Frontal cortex (tissue), 4 donors: ENCODE measurements around the gene CXCL14. TPM values are rescaled to one million over a fixed set of nuclear protein-coding genes. Genes with fewer than 3 reads are reported as not detected.

Experiments used
- DNase-seq, 2 donors: peaks; one replicate each; pipeline ENCODE4 v3.0.0; 2012; ENCODE audit warnings: low spot score in 2 of 2
- FAIRE-seq: peaks from 2 replicates; lab custom pipeline; 2012; peaks lifted over from hg19 to GRCh38; lab: Jason Lieb, UNC
- total RNA-seq: library from RNA; depleted of rRNA; stranded (reverse); fragments of >200 nt; gene quantifications from one replicate; pipeline ENCODE4 v1.2.3, GENCODE V29; 2014
- donor health status: control.
- donor health status: control.
- donor health status: control.

CXCL14 gene
- total RNA-seq, 1 donor from 2014 or later, result 7.7 TPM

- no peak for DNase-seq
These were observed 56.8 kb downstream of the CXCL14 start for GRCh38 chr5:135521964-135522363.

More at GRCh38 chr5:135521964-135522363, 56.8 kb downstream of the CXCL14 start:
- no peak for FAIRE-seq

Other genes starting within 250 kb of the CXCL14 start
- gene MACROH2A1, start 179.8 kb downstream of the CXCL14 start, total RNA-seq, result 134 TPM
- gene DCANP1, start 131.6 kb downstream of the CXCL14 start, total RNA-seq, result not detected
- not detected for gene TIFAB, start 126.6 kb downstream of the CXCL14 start, total RNA-seq
- gene NEUROG1, start 43.0 kb downstream of the CXCL14 start, total RNA-seq, result 0.41 TPM